Stimulated activated CD4-positive, alpha-beta T cell treated with anti-CD3 and anti-CD28 coated beads, Interleukin-12 subunit alpha, Interleukin-12 subunit beta, amount 100 ng/mL, for 48 hours (primary cell): ENCODE results near the gene ZDHHC18.
"Not testable (repeated sequence)": the region's sequence is repeated elsewhere in the genome, so short reads cannot be mapped to it uniquely, and the experiment has no call there.

ENCODE experiments used
- DNase-seq, 3 donors: peaks; one replicate each; pipeline ENCODE4 v3.0.0-alpha.2; 2020; ENCODE audit warnings: low read depth in 2 of 3, low spot score in 1 of 3

The ZDHHC18 gene

DNA sequence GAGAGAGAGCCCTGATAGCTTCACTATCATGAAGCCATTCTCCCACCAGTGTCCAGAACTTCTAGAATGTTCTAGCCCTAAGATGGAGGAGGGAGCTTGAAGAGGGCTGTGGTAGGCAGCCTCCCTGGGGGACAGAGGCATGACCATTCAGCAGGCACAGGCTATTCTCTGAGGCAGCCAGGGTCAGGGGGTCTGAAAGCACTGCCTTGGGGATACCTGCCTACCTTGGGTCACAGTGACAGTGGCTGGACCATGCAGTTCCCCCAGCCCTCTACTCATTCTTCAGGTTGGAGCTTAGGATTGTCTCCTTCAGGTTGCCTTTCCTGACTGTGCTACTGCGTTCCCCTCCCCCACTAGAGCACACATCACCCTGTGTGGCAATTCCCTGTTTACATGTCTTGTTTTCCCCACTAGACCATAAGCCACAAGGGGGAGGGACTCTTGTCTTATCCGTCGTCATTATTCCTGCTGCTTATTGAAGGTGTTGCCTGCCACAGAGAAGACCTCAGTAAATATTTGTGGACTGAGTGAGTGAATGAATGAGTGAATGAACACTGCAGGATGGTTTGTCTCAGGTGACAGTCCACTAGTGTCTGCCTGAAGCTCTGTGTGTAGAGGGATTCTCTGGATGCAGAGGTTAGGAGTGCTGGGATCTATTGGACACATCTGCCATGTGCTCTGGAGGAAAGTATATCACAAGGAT lies 5.2 kb downstream of the ZDHHC18 start:
- no peak for DNase-seq

GRCh38 chr1:26832249-26832960 lies 5.9 kb downstream of the ZDHHC18 start:
- no peak for DNase-seq

DNA sequence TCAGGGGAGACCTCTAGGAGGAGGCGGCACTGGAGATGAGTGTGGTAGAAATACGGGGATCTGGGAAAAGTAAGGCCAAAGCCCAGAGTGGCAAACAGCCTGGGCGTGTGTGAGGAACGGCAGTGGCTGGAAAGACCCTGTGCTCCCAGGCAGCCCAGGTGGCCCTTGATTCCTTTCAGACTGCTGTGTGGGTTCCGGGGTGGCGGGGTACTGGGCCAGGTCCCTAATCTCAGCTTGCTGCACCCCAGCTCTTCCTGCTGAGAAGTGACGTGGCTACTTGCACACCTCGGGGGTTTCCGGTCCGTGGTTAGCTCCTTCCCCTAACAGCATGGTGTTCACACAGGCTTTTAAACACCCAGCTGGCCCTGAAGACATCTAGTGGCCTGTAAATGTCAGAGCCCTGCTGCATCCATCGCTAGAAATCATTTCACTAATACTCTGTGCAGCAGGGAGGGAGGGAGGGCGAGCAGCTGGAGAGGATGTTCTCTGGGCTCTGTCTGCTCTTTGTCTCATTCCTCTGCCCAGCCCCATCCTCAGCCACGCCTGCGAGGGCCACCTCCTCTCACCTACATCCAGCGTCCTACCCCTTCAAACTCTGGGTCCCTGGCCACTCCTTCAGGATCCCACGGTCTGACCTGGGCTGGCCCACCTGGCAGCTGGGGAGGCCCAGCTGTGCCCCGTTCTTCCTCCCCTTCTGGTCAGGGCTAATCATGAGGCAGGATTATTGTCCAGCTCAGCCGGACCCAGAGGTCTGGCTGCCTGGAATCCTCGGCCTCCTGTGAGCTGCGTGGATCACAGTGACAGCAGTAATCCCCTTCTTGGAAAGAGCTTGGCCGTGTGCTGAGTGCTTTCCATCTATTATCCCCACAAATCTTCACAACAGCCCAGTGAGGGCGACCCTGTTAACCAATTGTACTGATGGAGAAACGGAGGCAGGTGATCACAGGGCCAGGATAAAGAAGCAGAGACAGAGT lies 7.2 kb downstream of the ZDHHC18 start:
- DNase-seq: peak; percentile 55 to 69 (median 65)

GRCh38 chr1:26837665-26838064 lies 11.2 kb downstream of the ZDHHC18 start:
- not testable (repeated sequence) for DNase-seq

DNA sequence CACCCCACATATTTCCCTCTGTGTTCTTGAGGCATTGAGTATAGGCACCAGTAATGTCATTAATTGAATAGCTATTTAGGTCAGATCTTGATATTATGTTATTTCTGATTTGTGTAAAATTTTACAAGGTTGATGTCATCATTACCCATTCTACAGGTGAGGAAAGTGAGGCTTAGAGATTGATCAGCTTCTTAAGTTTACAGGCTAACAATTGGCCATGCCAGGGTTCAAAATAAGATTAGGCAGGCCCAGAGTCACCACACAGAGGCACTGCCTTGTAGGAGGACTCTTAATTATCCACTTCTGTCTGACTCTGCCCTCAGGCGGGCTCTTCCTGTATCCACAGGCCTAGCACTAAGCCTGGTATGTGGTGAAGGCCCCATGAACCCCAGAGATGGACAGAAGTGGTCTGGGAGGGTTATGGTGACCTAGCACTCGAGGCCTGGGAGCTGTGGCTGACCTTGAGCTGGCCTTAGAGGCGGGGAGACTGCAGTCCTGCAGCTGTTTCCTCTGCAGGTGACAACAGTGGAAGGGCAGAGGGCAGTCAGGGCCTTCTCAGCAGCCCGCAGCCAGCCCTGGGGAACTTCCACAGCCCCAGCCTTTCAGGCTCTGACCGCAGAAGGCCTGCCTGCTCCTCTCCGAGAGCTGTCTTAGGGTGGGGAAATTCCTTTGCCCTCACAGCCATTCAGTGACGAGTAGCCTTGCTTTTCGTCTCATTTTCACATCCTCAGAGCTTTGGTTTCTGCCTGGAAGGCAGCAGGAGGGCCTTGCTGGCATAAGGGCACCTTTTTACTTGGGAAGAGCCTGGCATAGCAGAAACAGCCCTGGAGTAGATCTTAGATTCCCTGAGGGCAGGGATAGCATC lies 12.2 kb downstream of the ZDHHC18 start:
- DNase-seq: peak in 1 of 3 donors; percentile 53

DNA sequence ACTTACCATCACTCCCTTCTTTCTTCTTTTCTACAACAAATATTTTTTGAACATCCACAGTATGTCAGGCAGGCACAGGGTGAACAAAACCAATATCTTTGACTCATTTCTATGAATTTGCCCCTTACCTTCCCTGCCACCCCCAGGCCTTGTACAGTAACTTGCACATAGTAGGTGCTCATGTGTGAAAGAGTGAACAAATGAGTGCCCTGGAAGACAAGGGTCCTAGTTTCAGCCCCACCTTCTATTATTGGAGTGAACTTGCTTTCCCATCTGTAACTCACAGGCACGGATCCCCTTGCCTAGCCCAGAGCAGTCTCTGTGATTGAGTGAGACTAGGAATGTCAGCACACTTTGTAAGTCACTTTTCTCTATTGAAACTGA lies 12.8 kb downstream of the ZDHHC18 start:
- no peak for DNase-seq

DNA sequence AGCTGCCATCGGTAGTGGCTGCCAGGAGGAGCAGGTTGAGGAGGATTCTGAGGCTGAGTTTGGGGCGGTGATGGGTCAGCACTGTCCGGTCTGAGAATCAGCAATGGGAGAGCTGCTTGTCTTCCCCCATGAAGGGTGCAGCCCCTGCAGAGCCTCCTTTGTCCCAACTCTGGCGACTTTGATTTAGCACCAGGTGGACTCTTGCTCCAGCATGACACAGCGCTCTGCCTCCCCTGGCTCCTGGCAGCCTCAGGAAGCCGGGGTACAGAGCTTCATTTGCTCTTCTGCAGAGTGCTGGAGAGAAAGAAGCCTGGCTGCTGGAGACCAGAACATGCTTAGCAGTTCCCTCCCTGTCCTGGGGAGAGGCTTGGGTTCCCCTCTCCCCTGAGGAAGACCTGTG lies 13.3 kb downstream of the ZDHHC18 start:
- no peak for DNase-seq

- DNase-seq: no peak
Measured at GRCh38 chr1:26844424-26845196, 18.1 kb downstream of the ZDHHC18 start.

GRCh38 chr1:26847826-26848225 lies 21.3 kb downstream of the ZDHHC18 start:
- not testable (repeated sequence) for DNase-seq

GRCh38 chr1:26848499-26848898 lies 22.0 kb downstream of the ZDHHC18 start:
- no peak for DNase-seq

DNA sequence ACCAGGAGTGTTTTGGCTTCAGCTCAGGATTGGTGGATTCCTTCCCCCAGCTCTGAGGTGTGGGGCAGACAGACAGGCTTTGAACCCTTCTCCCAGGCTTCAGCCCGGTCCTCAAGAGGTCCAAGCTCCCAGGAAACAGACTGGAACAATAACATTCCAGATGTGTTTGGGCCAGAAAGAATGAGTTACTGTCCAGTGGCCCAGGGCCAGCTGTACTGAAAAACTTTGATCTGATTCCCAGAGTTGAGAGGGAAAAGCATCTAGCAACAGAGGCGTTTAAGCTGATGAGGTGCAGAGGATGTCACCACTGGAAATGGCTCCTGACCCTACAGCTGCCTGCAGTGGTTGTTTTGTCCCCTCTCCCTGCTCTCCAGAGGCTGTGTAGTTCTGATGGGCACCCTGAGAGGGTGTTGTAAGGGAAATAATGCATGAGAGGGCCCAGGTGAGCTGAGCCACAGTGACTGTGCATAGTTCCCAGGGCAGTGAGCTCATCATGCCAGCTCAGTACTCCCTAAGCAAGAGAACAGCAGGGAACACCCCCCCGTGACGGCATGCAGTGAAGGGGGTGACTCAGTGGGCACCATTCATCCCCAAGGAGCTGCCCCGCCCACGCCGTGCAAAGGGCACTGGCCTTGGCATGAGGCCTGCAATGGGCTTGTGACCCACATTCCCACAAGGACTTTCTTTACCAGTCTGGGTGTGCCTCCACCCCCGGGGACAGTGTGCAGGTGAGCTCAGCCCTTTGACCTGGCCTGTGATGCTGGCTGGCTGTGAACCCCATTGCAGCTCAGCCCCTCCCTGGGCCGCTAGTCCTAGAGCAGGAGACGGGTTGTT lies 22.7 kb downstream of the ZDHHC18 start:
- DNase-seq: no peak

GRCh38 chr1:26851106-26851684 lies 24.7 kb downstream of the ZDHHC18 start:
- DNase-seq: no peak

GRCh38 chr1:26852701-26853100 lies 26.2 kb downstream of the ZDHHC18 start:
- no peak for DNase-seq

GRCh38 chr1:26853156-26853555 lies 26.7 kb downstream of the ZDHHC18 start:
- peak; percentile 57 to 77 (median 74) for DNase-seq

- no peak for DNase-seq
Measured at GRCh38 chr1:26853600-26853999, 27.1 kb downstream of the ZDHHC18 start.

DNA sequence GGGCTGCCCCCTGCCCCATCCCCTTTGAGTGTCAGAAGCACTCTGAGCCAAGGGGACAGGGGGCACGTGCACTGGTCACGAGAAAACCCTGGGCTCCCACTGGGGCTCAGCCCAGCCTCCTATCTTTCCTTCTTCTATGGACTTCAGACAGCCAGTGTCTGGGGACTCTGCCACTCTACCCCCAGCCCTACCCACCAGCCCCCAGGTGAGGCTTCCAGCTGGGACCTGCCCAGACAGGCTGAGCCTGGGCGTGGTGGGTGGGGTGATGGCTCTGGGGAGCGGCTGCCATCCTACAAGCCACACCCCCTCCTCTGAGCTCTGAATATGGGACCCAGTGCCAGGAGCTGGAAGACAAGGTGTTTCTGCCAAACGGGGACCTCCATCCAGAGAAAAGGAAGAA lies 28.4 kb downstream of the ZDHHC18 start:
- no peak for DNase-seq

DNA sequence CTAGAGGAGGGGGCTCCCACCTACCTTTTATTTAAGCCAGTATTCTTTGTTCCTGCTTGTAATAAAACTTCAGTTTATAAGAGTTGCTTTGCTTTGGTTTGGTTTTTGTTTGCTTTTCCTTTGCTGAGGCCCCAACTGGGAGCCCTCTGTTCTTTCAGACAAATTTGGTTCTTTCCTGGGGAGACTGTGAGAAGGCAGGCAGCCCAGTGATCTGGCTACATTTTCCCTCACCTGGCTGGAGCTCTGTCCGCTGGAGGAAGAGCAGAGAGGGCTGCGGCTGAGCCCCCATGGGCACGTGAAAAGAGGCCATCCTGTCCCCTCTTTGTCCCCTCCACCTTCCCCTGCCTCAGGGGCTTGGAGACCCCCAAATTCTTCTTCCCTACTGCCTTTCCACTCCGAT lies 29.1 kb downstream of the ZDHHC18 start:
- no peak for DNase-seq

- DNase-seq: no peak
Measured at GRCh38 chr1:26856181-26856580, 29.7 kb downstream of the ZDHHC18 start.
